Activated CD4-positive, alpha-beta T cell treated with anti-CD3 and anti-CD28 coated beads, Interleukin-2, amount 10 ng/mL, durations not matched to agents 24 days and 14 days (primary cell): ENCODE results near the gene OR2AG1. TPM values are rescaled to one million over a fixed set of nuclear protein-coding genes. Genes with fewer than 3 reads are reported as not detected.
"Not testable (repeated sequence)": the region's sequence is repeated elsewhere in the genome, so short reads cannot be mapped to it uniquely, and the experiment has no call there.

Experiments used
- DNase-seq: peaks from one replicate; pipeline ENCODE4 v3.0.0; 2022
- H3K27ac Mint-ChIP-seq: one replicate; pipeline ENCODE4 v1.8.0; 2022; ENCODE audit warnings: mild to moderate bottlenecking, mixed read lengths
- H3K27me3 Mint-ChIP-seq: one replicate; pipeline ENCODE4 v1.8.0; 2022; ENCODE audit warnings: mixed read lengths
- H3K36me3 Mint-ChIP-seq: one replicate; pipeline ENCODE4 v1.8.0; 2022; ENCODE audit warnings: low read depth, mild to moderate bottlenecking, mixed read lengths
- H3K4me1 Mint-ChIP-seq: one replicate; pipeline ENCODE4 v1.8.0; 2021; ENCODE audit warnings: mixed read lengths
- H3K4me3 Mint-ChIP-seq: one replicate; pipeline ENCODE4 v1.8.0; 2022; ENCODE audit warnings: mild to moderate bottlenecking, moderate library complexity, mixed read lengths
- H3K9me3 Mint-ChIP-seq: one replicate; pipeline ENCODE4 v1.8.0; 2021; ENCODE audit warnings: mixed read lengths
- intact Hi-C: fragments of 100-400 bp; cut with micrococcal nuclease; formaldehyde crosslinking; loops from one replicate; pipeline ENCODE4 v1.15.1; 2023
- total RNA-seq: library from RNA; stranded (reverse); gene quantifications from 2 replicates; pipeline ENCODE4 v1.2.3, GENCODE V29; 2022

OR2AG1 gene
- total RNA-seq, 1 donor from 2014 or later: not detected

- no peaks in the 10 kb centered on the region for H3K9me3 Mint-ChIP-seq
- H3K27ac Mint-ChIP-seq: no peak overlapping the region
- peak; percentile 58 for DNase-seq
- H3K4me1 Mint-ChIP-seq: peaks cover 26% of the 10 kb centered on the region
- H3K27me3 Mint-ChIP-seq: no peaks in the 10 kb centered on the region
- no peak overlapping the region for H3K4me3 Mint-ChIP-seq
- H3K36me3 Mint-ChIP-seq: peaks cover 4% of the 10 kb centered on the region
- intact Hi-C loops: loop anchor here (2.0 to 5.0 kb wide), 3 partner anchors 140 to 510 kb away; partner anchors contain the start of genes CAVIN3 and CNGA4
Observed at GRCh38 chr11:6747097-6747668, 35.6 kb upstream of the OR2AG1 start.

DNA sequence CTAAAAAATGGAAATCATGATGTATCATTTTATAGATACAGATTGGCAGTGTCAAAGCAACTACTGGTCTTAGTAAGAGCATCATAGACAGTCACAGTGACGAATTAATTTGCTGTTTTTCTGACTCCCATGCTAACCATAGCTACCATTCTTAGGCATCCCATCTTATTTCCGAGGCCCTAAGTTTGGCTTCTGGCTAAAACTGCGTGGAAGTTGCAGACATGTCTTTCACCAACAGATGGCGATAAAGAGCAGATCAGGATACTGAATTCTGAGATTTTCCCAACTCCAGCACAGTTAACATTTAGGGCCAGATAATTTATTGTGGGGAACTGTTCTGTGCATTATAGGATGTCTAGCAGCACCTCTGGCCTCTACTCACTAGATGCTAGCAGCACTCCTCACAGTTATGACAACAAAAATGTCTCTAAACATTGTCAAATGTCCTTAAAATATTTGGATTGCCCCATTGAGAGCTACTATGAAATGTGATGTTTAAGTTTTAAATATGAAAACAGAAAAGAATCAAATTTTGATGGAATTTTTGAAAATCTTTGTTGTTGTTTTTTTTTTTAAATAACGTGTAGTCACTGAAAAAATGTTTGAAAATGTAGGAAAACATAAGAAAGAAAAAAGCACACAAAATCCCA lies 27.4 kb upstream of the OR2AG1 start:
- no peaks in the 10 kb centered on the region for H3K36me3 Mint-ChIP-seq
- peaks cover 10% of the 10 kb centered on the region for H3K27me3 Mint-ChIP-seq
- H3K27ac Mint-ChIP-seq: no peak overlapping the region
- H3K4me1 Mint-ChIP-seq: peaks cover 11% of the 10 kb centered on the region
- no peak overlapping the region for H3K4me3 Mint-ChIP-seq
- intact Hi-C loops: loop anchor here (1.0 to 5.0 kb wide), 2 partner anchors 9 to 223 kb away; no protein-coding TSS in a partner anchor
- peak; percentile 85 for DNase-seq
- no peaks in the 10 kb centered on the region for H3K9me3 Mint-ChIP-seq

- Mint-ChIP-seq H3K36me3 (no peaks in the 10 kb centered on the region), H3K9me3 (no peaks in the 10 kb centered on the region), H3K27ac (no peak overlapping the region), H3K27me3 (peaks cover 14% of the 10 kb centered on the region), H3K4me3 (no peak overlapping the region), H3K4me1 (peaks cover 9% of the 10 kb centered on the region)
- DNase-seq: no peak
- intact Hi-C loops: loop anchor here (1.0 to 5.0 kb wide), 2 partner anchors 10 to 224 kb away; no protein-coding TSS in a partner anchor
Observed at GRCh38 chr11:6755953-6756347, 26.9 kb upstream of the OR2AG1 start.

- peaks cover 2% of the 10 kb centered on the region for H3K9me3 Mint-ChIP-seq
- intact Hi-C loops: loop anchor here (1.0 to 5.0 kb wide), 3 partner anchors 19 to 225 kb away; no protein-coding TSS in a partner anchor
- H3K4me3 Mint-ChIP-seq: no peak overlapping the region
- DNase-seq: peak; percentile 88
- no peaks in the 10 kb centered on the region for H3K36me3 Mint-ChIP-seq
- peaks cover 15% of the 10 kb centered on the region for H3K27me3 Mint-ChIP-seq
- H3K27ac Mint-ChIP-seq: no peak overlapping the region
- peaks cover 9% of the 10 kb centered on the region for H3K4me1 Mint-ChIP-seq
Observed at GRCh38 chr11:6757373-6757967, 25.4 kb upstream of the OR2AG1 start.

DNA sequence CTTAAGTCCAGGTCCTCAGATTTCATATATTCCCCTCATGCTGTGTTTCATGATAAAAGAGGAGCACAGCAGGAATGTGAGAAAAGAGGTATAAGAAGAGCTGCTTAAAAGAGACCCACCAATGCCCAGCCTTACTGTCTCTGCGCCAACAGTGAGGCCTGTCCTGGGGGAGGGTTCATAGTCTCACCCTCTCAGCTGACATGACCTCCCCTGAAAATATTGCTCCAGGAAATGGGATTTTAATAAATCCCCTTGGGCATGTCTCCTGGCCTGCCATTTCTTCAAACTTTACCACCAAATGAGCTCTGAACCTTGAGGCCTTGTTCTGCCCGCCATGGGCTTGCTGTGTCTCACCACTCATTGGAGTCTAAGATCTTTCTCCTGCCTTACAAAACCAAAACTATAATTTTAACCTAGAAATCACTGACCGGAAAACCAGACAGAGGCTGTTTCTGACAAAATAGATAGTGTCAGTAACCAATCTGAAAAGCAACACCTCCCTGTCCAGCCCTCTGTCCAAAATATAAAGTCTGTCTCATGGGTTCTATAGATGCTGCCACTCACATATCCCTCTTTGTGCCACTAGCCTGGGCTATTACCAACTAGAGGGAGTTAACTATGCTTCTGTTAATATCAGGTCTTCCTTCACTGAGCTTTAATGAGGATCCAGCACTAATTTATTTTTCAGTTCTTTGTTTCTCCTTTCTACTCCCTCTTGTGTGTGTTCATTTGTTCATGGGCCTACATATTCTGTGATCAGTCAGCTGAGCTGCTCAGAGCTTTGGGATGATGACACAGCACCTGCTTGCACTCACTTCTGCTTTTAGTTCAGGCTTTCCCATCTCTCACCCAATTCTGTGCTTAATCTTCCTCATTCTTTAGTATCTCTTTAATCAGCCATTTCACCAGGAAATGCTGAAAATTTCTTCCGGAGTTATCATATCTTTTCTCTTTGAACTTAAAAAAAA lies 10.6 kb upstream of the OR2AG1 start, which contains the start of gene OR2AG2:
TSS of gene OR2AG2 (minus strand) at position 51 of the 968 bp plus-strand sequence. CDS start 3,019 bp downstream, outside the sequence.
- no peaks in the 10 kb centered on the region for H3K9me3 Mint-ChIP-seq
- H3K27ac Mint-ChIP-seq: no peak within 1 kb of the TSS
- H3K4me1 Mint-ChIP-seq: no peaks in the 10 kb centered on the region
- H3K36me3 Mint-ChIP-seq: no peaks in the 10 kb centered on the region
- DNase-seq: no peak
- intact Hi-C loops: no loop called here
- no peak within 1 kb of the TSS for H3K4me3 Mint-ChIP-seq
- H3K27me3 Mint-ChIP-seq: peaks cover 26% of the 10 kb centered on the region

GRCh38 chr11:6778518-6778917 lies 4.3 kb upstream of the OR2AG1 start:
- H3K9me3 Mint-ChIP-seq: no peaks in the 10 kb centered on the region
- intact Hi-C loops: no loop called here
- H3K36me3 Mint-ChIP-seq: no peaks in the 10 kb centered on the region
- no peak overlapping the region for H3K27ac Mint-ChIP-seq
- no peak for DNase-seq
- H3K4me1 Mint-ChIP-seq: no peaks in the 10 kb centered on the region
- H3K27me3 Mint-ChIP-seq: peaks cover 36% of the 10 kb centered on the region
- no peak overlapping the region for H3K4me3 Mint-ChIP-seq

DNA sequence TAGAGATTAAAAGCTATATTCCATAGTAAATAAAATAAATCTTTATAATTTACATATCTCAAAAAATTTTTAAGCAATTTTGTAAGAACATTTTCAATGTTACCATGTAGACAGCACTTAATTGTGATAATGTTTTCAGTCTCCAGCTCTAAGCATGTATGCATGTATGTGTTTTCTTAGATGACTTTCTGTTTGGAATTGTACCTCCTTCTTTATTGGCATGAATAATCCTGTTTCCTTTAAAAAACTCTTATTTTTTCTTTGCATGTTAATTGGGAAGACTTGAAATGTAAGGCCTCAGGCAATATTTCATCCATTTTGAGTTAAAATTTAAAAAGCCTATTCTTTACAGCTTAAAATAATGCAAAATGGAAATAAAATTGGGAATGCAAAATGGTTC lies 2.0 kb upstream of the OR2AG1 start:
- H3K9me3 Mint-ChIP-seq: no peaks in the 10 kb centered on the region
- H3K36me3 Mint-ChIP-seq: no peaks in the 10 kb centered on the region
- H3K4me3 Mint-ChIP-seq: no peak overlapping the region
- no peaks in the 10 kb centered on the region for H3K4me1 Mint-ChIP-seq
- DNase-seq: no peak
- no peak overlapping the region for H3K27ac Mint-ChIP-seq
- intact Hi-C loops: no loop called here
- H3K27me3 Mint-ChIP-seq: peaks cover 31% of the 10 kb centered on the region

- no peaks in the 10 kb centered on the region for H3K36me3 Mint-ChIP-seq
- no peaks in the 10 kb centered on the region for H3K9me3 Mint-ChIP-seq
- H3K27ac Mint-ChIP-seq: no peak overlapping the region
- H3K4me1 Mint-ChIP-seq: no peaks in the 10 kb centered on the region
- no peak overlapping the region for H3K4me3 Mint-ChIP-seq
- intact Hi-C loops: no loop called here
- DNase-seq: no peak
- H3K27me3 Mint-ChIP-seq: peaks cover 17% of the 10 kb centered on the region
Observed at GRCh38 chr11:6790546-6790945, 7.7 kb downstream of the OR2AG1 start.

- intact Hi-C loops: no loop called here
- H3K27ac Mint-ChIP-seq: no peak overlapping the region
- no peak overlapping the region for H3K4me3 Mint-ChIP-seq
- no peak for DNase-seq
- H3K27me3 Mint-ChIP-seq: peaks cover 7% of the 10 kb centered on the region
- no peaks in the 10 kb centered on the region for H3K4me1 Mint-ChIP-seq
- H3K9me3 Mint-ChIP-seq: no peaks in the 10 kb centered on the region
- H3K36me3 Mint-ChIP-seq: no peaks in the 10 kb centered on the region
Observed at GRCh38 chr11:6794639-6795038, 11.8 kb downstream of the OR2AG1 start.

- no peaks in the 10 kb centered on the region for H3K36me3 Mint-ChIP-seq
- no peak within 1 kb of the TSS for H3K27ac Mint-ChIP-seq
- intact Hi-C loops: no loop called here
- no peaks in the 10 kb centered on the region for H3K4me1 Mint-ChIP-seq
- H3K9me3 Mint-ChIP-seq: peaks cover 7% of the 10 kb centered on the region
- H3K27me3 Mint-ChIP-seq: peaks cover 9% of the 10 kb centered on the region
- no peak within 1 kb of the TSS for H3K4me3 Mint-ChIP-seq
- DNase-seq: no peak
Observed at GRCh38 chr11:6799402-6799801, 16.6 kb downstream of the OR2AG1 start, which contains the start of gene OR6A2. Gene OR6A2, minus strand, starts transcription at chr11:6799689. Its CDS starts 3,981 bp downstream, at chr11:6795708.

DNA sequence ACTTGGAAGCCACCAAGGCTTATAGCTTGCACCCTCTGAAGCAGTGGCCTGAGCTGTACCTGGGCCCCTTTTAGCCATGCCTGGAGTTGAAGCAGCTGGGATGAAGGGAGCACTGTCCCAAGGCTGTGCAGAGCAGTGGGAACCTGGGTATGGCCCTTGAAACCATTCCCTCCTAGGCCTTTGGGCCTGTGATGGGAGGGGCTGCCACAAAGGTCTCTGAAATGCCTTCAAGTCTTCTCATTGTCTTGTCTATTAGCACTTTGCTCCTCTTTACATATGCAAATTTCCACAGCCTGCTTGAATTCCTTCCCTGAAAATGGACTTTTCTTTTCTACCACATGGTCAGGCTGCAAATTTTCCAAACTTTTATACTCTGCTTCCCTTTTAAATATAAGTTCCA lies 18.3 kb downstream of the OR2AG1 start:
- H3K4me3 Mint-ChIP-seq, intact Hi-C loops, H3K27ac Mint-ChIP-seq, H3K36me3 Mint-ChIP-seq, H3K9me3 Mint-ChIP-seq, DNase-seq, H3K4me1 Mint-ChIP-seq: not testable (repeated sequence)
- peaks cover 13% of the 10 kb centered on the region for H3K27me3 Mint-ChIP-seq

GRCh38 chr11:6812390-6813005 lies 29.7 kb downstream of the OR2AG1 start:
- Mint-ChIP-seq H3K9me3 (no peaks in the 10 kb centered on the region), H3K36me3 (no peaks in the 10 kb centered on the region), H3K4me1 (no peaks in the 10 kb centered on the region), H3K27me3 (peaks cover 25% of the 10 kb centered on the region), H3K4me3 (no peak overlapping the region), H3K27ac (no peak overlapping the region)
- peak; percentile 83 for DNase-seq
- intact Hi-C loops: loop anchor here (10.0 kb wide), 2 partner anchors 112 to 882 kb away; partner anchors contain the start of genes OR2D3 and ZNF215

GRCh38 chr11:6813656-6814055 lies 30.8 kb downstream of the OR2AG1 start:
- no peaks in the 10 kb centered on the region for H3K36me3 Mint-ChIP-seq

More at GRCh38 chr11:6813656-6814055, 30.8 kb downstream of the OR2AG1 start:
- Mint-ChIP-seq H3K27ac (no peak overlapping the region), H3K9me3 (no peaks in the 10 kb centered on the region), H3K4me1 (no peaks in the 10 kb centered on the region), H3K4me3 (no peak overlapping the region), H3K27me3 (peaks cover 15% of the 10 kb centered on the region)
- peak; percentile 53 for DNase-seq
- intact Hi-C loops: loop anchor here (10.0 kb wide), 2 partner anchors 111 to 881 kb away; partner anchors contain the start of genes OR2D3 and ZNF215
